Measurements from ENCODE around the gene PIGP. TPM values are rescaled to one million over a fixed set of nuclear protein-coding genes. Genes with fewer than 3 reads are reported as not detected.

PIGP gene
- total and polyA plus RNA-seq, 2 donors (not counting 3 experiments of a cell fraction or from before 2014, with no cell fraction given): 11.4 to 18.9 TPM

- no TSS peak for BruUV-seq (replicated peaks)
Observed at GRCh38 chr21:37077403-37077802, 4.5 kb upstream of the PIGP start.

More at GRCh38 chr21:37077403-37077802, 4.5 kb upstream of the PIGP start:
- H3K79me2 ChIP-seq (ENCODE audit: control insufficient read depth, insufficient read depth, low read length): peaks cover 67% of the 10 kb centered on the region
- ChIA-PET POLR2A (no interaction called here), CTCF (no interaction called here)
- no peak overlapping the region for H2AFZ ChIP-seq (ENCODE audit: low read depth, low read length)
- peaks cover 5% of the 10 kb centered on the region for H4K20me1 ChIP-seq (replicated peaks; ENCODE audit: control insufficient read depth, extremely low read depth, insufficient read depth, low read length)
- dilution Hi-C loops (cut with MboI; ENCODE audit: extremely low pct_ligation_motif_present, low sequenced_read_pairs) (no loop called here), intact Hi-C loops (cut with micrococcal nuclease) (no loop called here)
- no peak overlapping the region for H3K4me2 ChIP-seq (ENCODE audit: insufficient read depth, low read length)
- DNase-seq (ENCODE audit: low read depth, low spot score) (no peak), FAIRE-seq (no peak)
- peaks cover 6% of the 10 kb centered on the region for H3K4me1 ChIP-seq (ENCODE audit: control insufficient read depth, extremely low read depth, insufficient read depth, low read length)
- H3K9ac ChIP-seq (replicated peaks; ENCODE audit: extremely low read depth, insufficient read depth, low read length): no peak overlapping the region
- no peaks in the 10 kb centered on the region for H3K9me1 ChIP-seq (replicated peaks; ENCODE audit: control insufficient read depth, extremely low read depth, insufficient read depth, low read length)
- TF ChIP-seq GATA2 (IDR thresholded peaks at IDR 0.05; ENCODE audit: insufficient read depth, insufficient read length, low read depth, low read length): no peak
- no peak for TF ChIP-seq CTCF (IDR thresholded peaks at IDR 0.05; ENCODE audit: extremely low read depth in 1 of 2, insufficient read depth in 1 of 2, low read depth in 1 of 2, low read length in 2 of 2)
- TF ChIP-seq MYC (IDR thresholded peaks at IDR 0.05; ENCODE audit: low read depth, low read length): no peak
- TF ChIP-seq FOS (IDR thresholded peaks at IDR 0.05; ENCODE audit: borderline replicate concordance, insufficient read depth, low read length): no peak
- TF ChIP-seq POLR2A (IDR thresholded peaks at IDR 0.05; ENCODE audit: low read depth, low read length): no peak
- TF ChIP-seq JUN (IDR thresholded peaks at IDR 0.05; ENCODE audit: borderline replicate concordance, insufficient read depth, insufficient read length, low read depth): no peak
- no peak for TF ChIP-seq MAX (IDR thresholded peaks at IDR 0.05; ENCODE audit: insufficient read depth, insufficient read length)
- TF ChIP-seq POLR2AphosphoS5 (IDR thresholded peaks at IDR 0.05; ENCODE audit: insufficient read depth, low read depth, low read length): no peak
- no peak for TF ChIP-seq EZH2 (IDR thresholded peaks at IDR 0.05; ENCODE audit: borderline replicate concordance, low read depth, low read length, severe bottlenecking)
- H3K27me3 ChIP-seq (ENCODE audit: control insufficient read depth in 2 of 2, insufficient read depth in 2 of 2, low read length in 2 of 2): no peaks in the 10 kb centered on the region
- H3K9me3 ChIP-seq (replicated peaks; ENCODE audit: control insufficient read depth, insufficient read depth, low read length): no peaks in the 10 kb centered on the region
- H3K36me3 ChIP-seq (ENCODE audit: control insufficient read depth in 2 of 2, extremely low read depth in 1 of 2, insufficient read depth in 2 of 2, low read length in 2 of 2): no peaks in the 10 kb centered on the region
- H3K4me3 ChIP-seq (replicated peaks in 1 of 3; ENCODE audit: insufficient read depth in 1 of 3, low read depth in 1 of 3, low read length in 3 of 3): no peak overlapping the region
- no peak overlapping the region for H3K27ac ChIP-seq (ENCODE audit: insufficient read depth, low read depth, low read length)

Measured in endothelial cell of umbilical vein (primary cell).